ENCODE measurements around the gene PKP3.
"Not testable (repeated sequence)": the region's sequence is repeated elsewhere in the genome, so short reads cannot be mapped to it uniquely, and the experiment has no call there.

Gene PKP3

DNA sequence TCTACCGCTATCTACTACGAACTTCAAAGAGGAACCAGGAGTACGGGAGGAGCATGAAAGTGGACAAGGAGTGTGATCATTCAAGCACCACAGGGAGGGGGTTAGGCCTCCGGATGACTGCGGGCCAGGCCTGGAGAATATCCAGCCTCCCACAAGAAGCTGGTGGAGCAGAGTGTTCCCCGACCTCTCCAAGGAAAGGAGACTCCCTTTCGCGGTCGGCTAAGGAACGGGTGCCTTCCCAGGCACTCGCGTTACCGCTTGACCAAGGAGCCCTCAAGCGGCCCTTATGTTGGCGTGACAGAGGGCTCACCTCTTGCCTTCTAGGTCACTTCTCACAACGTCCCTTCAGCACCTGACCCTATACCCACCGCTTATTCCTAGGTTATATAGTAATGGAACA lies 4.6 kb upstream of the PKP3 start:
- not testable (repeated sequence) for H3K36me3 ChIP-seq (ENCODE audit: control insufficient read depth, insufficient read depth, low read length)

GRCh38 chr11:390175-390574 lies 3.8 kb upstream of the PKP3 start:
- WGBS, 2 experiments: 75 to 78% methylated on average over 6 of the region's 11 CpGs
- H3K9me3 ChIP-seq (ENCODE audit: control insufficient read depth, low read length): no peaks in the 10 kb centered on the region
- H3K4me1 ChIP-seq (ENCODE audit: control insufficient read depth, insufficient read depth, low read length): no peaks in the 10 kb centered on the region
- no peaks in the 10 kb centered on the region for H3K36me3 ChIP-seq (ENCODE audit: control insufficient read depth, insufficient read depth, low read length)
- no peak overlapping the region for H3K27ac ChIP-seq (ENCODE audit: insufficient read depth, low read depth, low read length, poor library complexity, severe bottlenecking)
- no peaks in the 10 kb centered on the region for H3K27me3 ChIP-seq (ENCODE audit: control insufficient read depth, insufficient read depth, low read length, poor library complexity, severe bottlenecking)
- H3K4me3 ChIP-seq (ENCODE audit: insufficient read depth, low read depth, low read length): no peak overlapping the region

More for the DNA sequence above, 4.6 kb upstream of the PKP3 start:
- not testable (repeated sequence) for H3K27ac ChIP-seq (ENCODE audit: insufficient read depth, low read depth, low read length, poor library complexity, severe bottlenecking); H3K4me3 ChIP-seq (ENCODE audit: insufficient read depth, low read depth, low read length); H3K27me3 ChIP-seq (ENCODE audit: control insufficient read depth, insufficient read depth, low read length, poor library complexity, severe bottlenecking); H3K9me3 ChIP-seq (ENCODE audit: control insufficient read depth, low read length); H3K4me1 ChIP-seq (ENCODE audit: control insufficient read depth, insufficient read depth, low read length)
- 91 to 95% methylated on average over 15 of the region's 17 CpGs for WGBS, 2 experiments

DNA sequence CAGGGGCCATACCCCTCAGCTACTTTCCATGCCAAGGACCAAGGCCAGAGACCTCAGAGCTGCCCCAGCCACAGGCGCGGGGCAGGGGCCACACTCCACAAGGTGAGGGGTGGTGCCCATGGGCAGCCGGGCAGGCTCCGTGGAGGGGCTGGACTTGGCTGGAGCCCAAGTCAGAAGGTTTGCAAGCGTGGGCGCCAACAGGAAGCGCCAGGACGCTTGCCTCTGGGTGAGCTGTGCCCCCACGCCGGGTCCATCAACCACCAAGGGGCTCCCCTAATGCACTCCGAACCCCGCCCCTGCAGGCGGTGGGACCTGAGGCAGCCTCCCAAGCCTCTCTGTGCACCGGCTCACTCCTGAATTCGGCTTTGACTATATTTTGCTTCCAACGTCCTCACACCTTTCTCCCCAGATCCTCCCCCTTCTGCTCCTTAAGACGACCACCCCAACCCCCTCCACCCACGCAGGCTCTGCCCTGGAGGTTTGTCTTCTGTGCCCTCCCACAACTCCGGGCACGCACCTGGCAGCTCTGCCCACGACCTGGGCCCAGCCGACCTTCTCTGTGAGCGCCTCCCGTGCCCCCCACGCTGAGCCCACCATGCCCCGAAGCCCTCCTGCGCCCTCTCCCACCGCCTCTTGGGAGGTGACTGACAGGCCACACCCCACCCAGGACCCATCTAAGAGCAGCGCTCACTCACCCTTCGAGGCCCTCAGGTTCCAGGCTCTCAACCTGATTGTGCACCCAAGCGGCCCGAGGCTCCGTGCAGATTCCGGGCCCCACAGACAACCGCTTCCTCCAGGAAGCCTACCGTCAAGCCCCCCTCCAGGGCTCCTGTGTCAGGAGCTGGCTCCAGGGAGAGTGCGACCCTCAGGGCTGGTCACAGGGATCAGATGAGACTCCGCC lies 2.6 kb upstream of the PKP3 start:
- Histone ChIP-seq H3K27ac (ENCODE audit: insufficient read depth, low read depth, low read length, poor library complexity, severe bottlenecking) (no peak overlapping the region), H3K9me3 (ENCODE audit: control insufficient read depth, low read length) (no peaks in the 10 kb centered on the region), H3K27me3 (ENCODE audit: control insufficient read depth, insufficient read depth, low read length, poor library complexity, severe bottlenecking) (no peaks in the 10 kb centered on the region), H3K36me3 (ENCODE audit: control insufficient read depth, insufficient read depth, low read length) (no peaks in the 10 kb centered on the region), H3K4me3 (ENCODE audit: insufficient read depth, low read depth, low read length) (no peak overlapping the region), H3K4me1 (ENCODE audit: control insufficient read depth, insufficient read depth, low read length) (no peaks in the 10 kb centered on the region)
- WGBS, 2 experiments: 93% methylated on average over 38 of the region's 38 CpGs

DNA sequence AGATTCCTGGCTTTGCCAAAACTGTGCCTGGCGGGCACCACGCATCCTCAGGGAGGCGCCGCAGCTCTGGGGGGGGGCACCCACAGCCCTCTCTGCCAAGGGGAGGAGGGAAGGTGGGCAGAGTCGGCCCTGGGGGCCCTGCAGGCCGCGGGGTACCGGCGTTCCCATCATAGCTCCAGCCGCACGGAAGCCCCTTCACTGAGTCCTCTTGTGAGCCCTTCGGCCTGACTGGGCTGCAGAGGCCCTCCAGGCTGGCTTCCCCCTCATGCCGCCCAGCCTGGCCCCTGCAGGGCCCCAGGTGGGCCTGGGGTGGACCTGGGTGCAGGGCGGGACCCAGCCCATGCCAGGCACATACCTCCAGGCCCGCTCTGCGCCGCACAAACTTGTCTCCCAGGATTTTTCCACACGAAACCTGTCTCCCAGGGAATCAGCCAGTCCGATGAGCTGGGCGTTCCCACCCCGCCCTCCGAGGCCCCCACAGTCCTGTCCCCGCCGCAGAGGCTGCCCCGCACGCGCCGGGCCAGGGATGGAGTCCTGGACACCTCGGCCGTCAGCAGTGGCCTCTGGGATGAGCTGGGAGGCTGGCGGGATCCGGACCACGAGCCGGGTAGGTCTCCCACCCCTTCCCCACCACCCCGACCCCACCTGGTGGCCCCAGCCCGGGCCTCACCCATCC lies 1.8 kb upstream of the PKP3 start:
- Histone ChIP-seq H3K9me3 (ENCODE audit: control insufficient read depth, low read length) (no peaks in the 10 kb centered on the region), H3K4me3 (ENCODE audit: insufficient read depth, low read depth, low read length) (no peak overlapping the region), H3K27me3 (ENCODE audit: control insufficient read depth, insufficient read depth, low read length, poor library complexity, severe bottlenecking) (no peaks in the 10 kb centered on the region), H3K4me1 (ENCODE audit: control insufficient read depth, insufficient read depth, low read length) (no peaks in the 10 kb centered on the region), H3K27ac (ENCODE audit: insufficient read depth, low read depth, low read length, poor library complexity, severe bottlenecking) (no peak overlapping the region), H3K36me3 (ENCODE audit: control insufficient read depth, insufficient read depth, low read length) (no peaks in the 10 kb centered on the region)
- WGBS, 2 experiments: 92 to 93% methylated on average over 36 of the region's 36 CpGs

DNA sequence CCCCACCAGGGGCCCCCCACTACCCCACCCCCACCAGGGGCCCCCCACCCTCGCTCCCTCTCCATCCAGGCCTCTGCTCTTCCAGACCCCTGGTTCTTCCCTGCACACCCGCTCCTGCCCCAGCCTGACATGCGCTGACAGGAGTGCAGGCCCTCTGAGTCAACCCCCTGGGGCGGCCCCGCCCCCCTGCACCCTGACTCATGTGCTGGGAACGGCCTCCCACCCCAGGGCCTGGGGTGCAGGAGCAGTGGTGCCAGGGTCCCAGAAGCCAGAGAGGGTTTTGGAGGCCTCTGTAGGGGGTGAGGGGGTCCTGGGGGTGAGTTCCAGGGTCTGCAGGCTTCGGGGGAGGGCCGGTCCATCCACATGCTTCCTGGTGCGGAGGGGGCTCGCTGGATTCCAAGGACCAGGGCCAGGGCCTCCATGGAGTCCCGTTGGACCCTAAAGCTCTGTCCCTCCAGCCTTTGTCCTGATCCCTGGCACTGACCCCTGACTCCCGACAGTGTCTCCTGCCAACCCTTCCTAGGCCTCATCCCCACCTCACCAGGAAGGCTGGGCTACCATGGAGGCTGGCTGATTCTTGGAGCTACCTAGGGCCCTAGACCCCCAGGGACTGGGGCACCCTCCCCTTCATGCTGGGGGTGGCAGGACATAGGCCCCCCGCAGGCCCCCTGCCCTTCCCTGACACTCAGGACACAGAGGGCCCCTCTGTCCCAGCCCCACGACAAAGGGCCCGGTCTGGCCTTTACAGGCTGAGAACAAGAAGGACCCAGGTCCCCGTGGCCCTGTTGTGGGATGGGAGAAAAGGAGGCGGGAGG lies 583 bp upstream of the PKP3 start:
- WGBS, 2 experiments: 88 to 89% methylated on average over 17 of the region's 17 CpGs
- H3K36me3 ChIP-seq (ENCODE audit: control insufficient read depth, insufficient read depth, low read length): no peaks in the 10 kb centered on the region
- H3K27me3 ChIP-seq (ENCODE audit: control insufficient read depth, insufficient read depth, low read length, poor library complexity, severe bottlenecking): no peaks in the 10 kb centered on the region
- H3K27ac ChIP-seq (ENCODE audit: insufficient read depth, low read depth, low read length, poor library complexity, severe bottlenecking): no peak overlapping the region
- H3K4me1 ChIP-seq (ENCODE audit: control insufficient read depth, insufficient read depth, low read length): no peaks in the 10 kb centered on the region
- H3K9me3 ChIP-seq (ENCODE audit: control insufficient read depth, low read length): no peaks in the 10 kb centered on the region
- H3K4me3 ChIP-seq (ENCODE audit: insufficient read depth, low read depth, low read length): no peak overlapping the region

GRCh38 chr11:394858-395655 lies 1.0 kb downstream of the PKP3 start:
- Histone ChIP-seq H3K36me3 (ENCODE audit: control insufficient read depth, insufficient read depth, low read length) (no peaks in the 10 kb centered on the region), H3K4me1 (ENCODE audit: control insufficient read depth, insufficient read depth, low read length) (no peaks in the 10 kb centered on the region), H3K4me3 (ENCODE audit: insufficient read depth, low read depth, low read length) (no peak overlapping the region), H3K27me3 (ENCODE audit: control insufficient read depth, insufficient read depth, low read length, poor library complexity, severe bottlenecking) (no peaks in the 10 kb centered on the region), H3K9me3 (ENCODE audit: control insufficient read depth, low read length) (no peaks in the 10 kb centered on the region), H3K27ac (ENCODE audit: insufficient read depth, low read depth, low read length, poor library complexity, severe bottlenecking) (no peak overlapping the region)
- WGBS, 2 experiments: 94% methylated on average over 25 of the region's 25 CpGs

- WGBS, 2 experiments: 89 to 95% methylated on average over 11 of the region's 11 CpGs
- Histone ChIP-seq H3K4me3 (ENCODE audit: insufficient read depth, low read depth, low read length) (no peak overlapping the region), H3K27me3 (ENCODE audit: control insufficient read depth, insufficient read depth, low read length, poor library complexity, severe bottlenecking) (no peaks in the 10 kb centered on the region), H3K36me3 (ENCODE audit: control insufficient read depth, insufficient read depth, low read length) (no peaks in the 10 kb centered on the region), H3K4me1 (ENCODE audit: control insufficient read depth, insufficient read depth, low read length) (no peaks in the 10 kb centered on the region), H3K9me3 (ENCODE audit: control insufficient read depth, low read length) (no peaks in the 10 kb centered on the region), H3K27ac (ENCODE audit: insufficient read depth, low read depth, low read length, poor library complexity, severe bottlenecking) (no peak overlapping the region)
Observed at GRCh38 chr11:395866-396265, 1.9 kb downstream of the PKP3 start.

DNA sequence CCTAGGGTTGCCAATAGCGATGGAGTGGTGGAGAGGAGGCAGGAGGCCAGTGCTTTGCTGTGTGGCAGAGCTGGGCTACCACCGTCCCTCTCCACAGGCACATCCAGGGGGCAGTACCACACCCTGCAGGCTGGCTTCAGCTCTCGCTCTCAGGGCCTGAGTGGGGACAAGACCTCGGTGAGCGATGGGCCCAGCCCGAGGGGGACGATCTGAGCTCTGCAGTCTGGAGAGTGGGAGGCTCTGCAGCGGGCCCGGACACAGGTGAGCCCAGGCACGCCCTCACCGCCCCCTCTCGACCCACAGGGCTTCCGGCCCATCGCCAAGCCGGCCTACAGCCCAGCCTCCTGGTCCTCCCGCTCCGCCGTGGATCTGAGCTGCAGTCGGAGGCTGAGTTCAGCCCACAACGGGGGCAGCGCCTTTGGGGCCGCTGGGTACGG lies 2.5 kb downstream of the PKP3 start:
- H3K4me3 ChIP-seq (ENCODE audit: insufficient read depth, low read depth, low read length): peak overlapping the region; percentile 4
- no peak overlapping the region for H3K27ac ChIP-seq (ENCODE audit: insufficient read depth, low read depth, low read length, poor library complexity, severe bottlenecking)
- H3K36me3 ChIP-seq (ENCODE audit: control insufficient read depth, insufficient read depth, low read length): no peaks in the 10 kb centered on the region
- H3K9me3 ChIP-seq (ENCODE audit: control insufficient read depth, low read length): no peaks in the 10 kb centered on the region
- H3K27me3 ChIP-seq (ENCODE audit: control insufficient read depth, insufficient read depth, low read length, poor library complexity, severe bottlenecking): no peaks in the 10 kb centered on the region
- 68 to 75% methylated on average over 23 of the region's 23 CpGs for WGBS, 2 experiments
- no peaks in the 10 kb centered on the region for H3K4me1 ChIP-seq (ENCODE audit: control insufficient read depth, insufficient read depth, low read length)

GRCh38 chr11:396948-397548 lies 3.0 kb downstream of the PKP3 start:
- Histone ChIP-seq H3K4me1 (ENCODE audit: control insufficient read depth, insufficient read depth, low read length) (no peaks in the 10 kb centered on the region), H3K4me3 (ENCODE audit: insufficient read depth, low read depth, low read length) (peak overlapping the region; percentile 4), H3K27me3 (ENCODE audit: control insufficient read depth, insufficient read depth, low read length, poor library complexity, severe bottlenecking) (no peaks in the 10 kb centered on the region), H3K9me3 (ENCODE audit: control insufficient read depth, low read length) (no peaks in the 10 kb centered on the region), H3K27ac (ENCODE audit: insufficient read depth, low read depth, low read length, poor library complexity, severe bottlenecking) (no peak overlapping the region), H3K36me3 (ENCODE audit: control insufficient read depth, insufficient read depth, low read length) (no peaks in the 10 kb centered on the region)
- 65 to 70% methylated on average over 43 of the region's 43 CpGs for WGBS, 2 experiments
